CD4-positive, alpha-beta T cell (primary cell): Measurements from ENCODE around the gene TNIP2. TPM values are rescaled to one million over a fixed set of nuclear protein-coding genes. Genes with fewer than 3 reads are reported as not detected.
A peak's percentile ranks its signal among the peaks of the same experiment; 100 is the strongest.

Experiments
- ATAC-seq: fragments of 200-7000 bp; cut with Tn5 transposase; one replicate; pipeline ENCODE4 v1.10.0; 2022; ENCODE audit warnings: mild to moderate bottlenecking; ENCODE audit not compliant: poor library complexity
- CTCF ChIA-PET: fragments of 350-600 bp; sonication (Branson Sonifier 250); formaldehyde crosslinking; loops from one replicate; lab custom pipeline; 2021; ENCODE audit warnings: antibody characterized with exemption, inconsistent platforms; lab: Charles Lee
- POLR2A ChIA-PET: fragments of 350-600 bp; sonication (Branson Sonifier 250); formaldehyde crosslinking; loops from one replicate; lab custom pipeline; 2021; ENCODE audit warnings: antibody characterized with exemption, inconsistent platforms; lab: Charles Lee
- DNase-seq, 14 experiments: peaks; one replicate each; pipeline ENCODE4 v3.0.0-alpha.2; 2013 to 2020; ENCODE audit warnings: mixed read lengths in 2 of 14
- H3K27ac ChIP-seq, 2 donors: one replicate each; pipeline versions ENCODE4 v1.5.1 to v1.7.0; 2013; ENCODE audit warnings: low read length in 2 of 2, low read depth in 1 of 2, mild to moderate bottlenecking in 1 of 2
- H3K27me3 ChIP-seq, 2 experiments: 1 replicate in 1 of 2; 2 replicates in 1 of 2; pipeline versions ENCODE4 v1.6.1 to v1.7.0; 2013; ENCODE audit warnings: low read length in 2 of 2, control low read depth in 1 of 2, mild to moderate bottlenecking in 1 of 2, moderate library complexity in 1 of 2; ENCODE audit not compliant: insufficient read depth in 2 of 2, control insufficient read depth in 1 of 2
- H3K36me3 ChIP-seq: one replicate; pipeline ENCODE4 v1.6.1; 2013; ENCODE audit warnings: low read length, control low read depth; ENCODE audit not compliant: insufficient read depth
- H3K4me1 ChIP-seq: one replicate; pipeline ENCODE4 v1.6.1; 2013; ENCODE audit warnings: low read length, control low read depth; ENCODE audit not compliant: insufficient read depth
- H3K4me3 ChIP-seq: one replicate; pipeline ENCODE4 v1.5.1; 2013; ENCODE audit warnings: mild to moderate bottlenecking, low read length, moderate library complexity
- H3K9me3 ChIP-seq, 2 experiments: 1 replicate in 1 of 2; 2 replicates in 1 of 2; pipeline versions ENCODE4 v1.6.1 to v1.7.0; 2013; ENCODE audit warnings: low read length in 2 of 2, mild to moderate bottlenecking in 2 of 2, control low read depth in 1 of 2, moderate library complexity in 1 of 2; ENCODE audit not compliant: control insufficient read depth in 1 of 2, insufficient read depth in 1 of 2
- H3K27ac Mint-ChIP-seq: one replicate; pipeline ENCODE4 v1.8.0; 2020; ENCODE audit warnings: mixed read lengths
- H3K27me3 Mint-ChIP-seq: one replicate; pipeline ENCODE4 v1.8.0; 2021; ENCODE audit warnings: mixed read lengths
- H3K36me3 Mint-ChIP-seq: one replicate; pipeline ENCODE4 v1.8.0; 2021; ENCODE audit warnings: low read depth, mixed read lengths
- H3K4me1 Mint-ChIP-seq: one replicate; pipeline ENCODE4 v1.8.0; 2021; ENCODE audit warnings: low read depth, mixed read lengths
- H3K4me3 Mint-ChIP-seq: one replicate; pipeline ENCODE4 v1.8.0; 2020; ENCODE audit warnings: mild to moderate bottlenecking, mixed read lengths
- H3K9me3 Mint-ChIP-seq: one replicate; pipeline ENCODE4 v1.8.0; 2020; ENCODE audit warnings: mixed read lengths
- CTCF ChIP-seq: fragments of 200-600 bp; IDR thresholded peaks from one replicate; pipeline ENCODE4 v1.8.0; 2022; ENCODE audit warnings: antibody characterized with exemption, mild to moderate bottlenecking
- intact Hi-C, 2 experiments: fragments of 100-400 bp; cut with DNase I in 1 of 2; cut with micrococcal nuclease in 1 of 2; formaldehyde crosslinking; loops; one replicate each; pipeline versions ENCODE4 v1.15.1 to v1.9.0; 2023 to 2025; cut with DNase I, micrococcal nuclease
- total RNA-seq, 174 experiments: library from RNA in 2 of 174; stranded (reverse) in 2 of 174; gene quantifications; one replicate each; pipeline ENCODE4 v1.2.3 and lab custom pipeline; 2021 to 2026

TNIP2 gene
- total RNA-seq, 2 experiments from 2014 or later = 43.8 to 49.1 TPM

- CTCF ChIA-PET = interaction anchor here (0.6 kb wide), 1 partner anchor 142 kb away, joined by 3 read pairs; no protein-coding TSS in a partner anchor
- H3K4me1 Mint-ChIP-seq = peaks cover 41% of the 10 kb centered on the region
- H3K27me3 ChIP-seq = no peaks in the 10 kb centered on the region
- peaks cover 37% of the 10 kb centered on the region for H3K36me3 ChIP-seq
- no peak for TF ChIP-seq CTCF
- no peaks in the 10 kb centered on the region for H3K9me3 ChIP-seq
- H3K9me3 Mint-ChIP-seq = no peaks in the 10 kb centered on the region
- intact Hi-C loops = no loop called here
- H3K27me3 Mint-ChIP-seq = no peaks in the 10 kb centered on the region
- no peak overlapping the region for H3K4me3 Mint-ChIP-seq
- POLR2A ChIA-PET = no interaction called here
- H3K27ac ChIP-seq = no peak overlapping the region
- DNase-seq = no peak
- peaks cover 18% of the 10 kb centered on the region for H3K36me3 Mint-ChIP-seq
- H3K27ac Mint-ChIP-seq = no peak overlapping the region
- ATAC-seq = no peak
- peaks cover 46% of the 10 kb centered on the region for H3K4me1 ChIP-seq
- no peak overlapping the region for H3K4me3 ChIP-seq
Observed at GRCh38 chr4:2750719-2751605, 5.2 kb downstream of the TNIP2 start.

GRCh38 chr4:2746891-2747695, 9.0 kb downstream of the TNIP2 start:
- Mint-ChIP-seq H3K9me3 (no peaks in the 10 kb centered on the region), H3K4me3 (peak overlapping the region; percentile 55), H3K27me3 (no peaks in the 10 kb centered on the region), H3K4me1 (peaks cover 21% of the 10 kb centered on the region), H3K36me3 (peaks cover 54% of the 10 kb centered on the region), H3K27ac (peak overlapping the region; percentile 91)
- H3K36me3 ChIP-seq = peaks cover 64% of the 10 kb centered on the region
- DNase-seq (peak in 1 of 14 experiments; percentile 26), ATAC-seq (no peak)
- no peaks in the 10 kb centered on the region for H3K27me3 ChIP-seq
- TF ChIP-seq CTCF = no peak
- ChIA-PET POLR2A (no interaction called here), CTCF (interaction anchor here (0.9 to 2.0 kb wide), 2 partner anchors 9 to 17 kb away, joined by 3 to 4 read pairs; no protein-coding TSS in a partner anchor)
- no peak overlapping the region for H3K4me3 ChIP-seq
- H3K9me3 ChIP-seq = no peaks in the 10 kb centered on the region
- H3K4me1 ChIP-seq = peaks cover 33% of the 10 kb centered on the region
- peak overlapping the region; percentile 79 to 92 for H3K27ac ChIP-seq
- intact Hi-C loops = no loop called here

- no peaks in the 10 kb centered on the region for H3K27me3 Mint-ChIP-seq
- H3K36me3 Mint-ChIP-seq = peaks cover 63% of the 10 kb centered on the region
- no peaks in the 10 kb centered on the region for H3K9me3 Mint-ChIP-seq
- peak overlapping the region; percentile 55 for H3K4me3 Mint-ChIP-seq
- ChIA-PET CTCF (interaction anchor here (0.9 to 2.0 kb wide), 3 partner anchors 10 to 18 kb away, joined by 3 to 5 read pairs (median 4); no protein-coding TSS in a partner anchor), POLR2A (interaction anchor here (1.5 kb wide), 1 partner anchor 9 kb away, joined by 3 read pairs; no protein-coding TSS in a partner anchor)
- intact Hi-C loops = no loop called here
- Histone ChIP-seq H3K4me3 (no peak overlapping the region), H3K27ac (peak overlapping the region; percentile 79 to 92), H3K9me3 (no peaks in the 10 kb centered on the region), H3K27me3 (no peaks in the 10 kb centered on the region), H3K4me1 (peaks cover 31% of the 10 kb centered on the region), H3K36me3 (peaks cover 68% of the 10 kb centered on the region)
- H3K4me1 Mint-ChIP-seq = peaks cover 21% of the 10 kb centered on the region
- ATAC-seq = peak; percentile 97
- DNase-seq = peak; percentile 54 to 95 (median 78)
- TF ChIP-seq CTCF = no peak
- H3K27ac Mint-ChIP-seq = peak overlapping the region; percentile 91
Observed at GRCh38 chr4:2745981-2746806, 9.9 kb downstream of the TNIP2 start.
